CD4-positive, alpha-beta T cell (primary cell): ENCODE results near the gene MLEC. TPM values are rescaled to one million over a fixed set of nuclear protein-coding genes. Genes with fewer than 3 reads are reported as not detected.

Source experiments
- ATAC-seq: fragments of 200-7000 bp; cut with Tn5 transposase; one replicate; pipeline ENCODE4 v1.10.0; 2022; ENCODE audit warnings: mild to moderate bottlenecking; ENCODE audit not compliant: poor library complexity
- CTCF ChIA-PET: fragments of 350-600 bp; sonication (Branson Sonifier 250); formaldehyde crosslinking; loops from one replicate; lab custom pipeline; 2021; ENCODE audit warnings: antibody characterized with exemption, inconsistent platforms; lab: Charles Lee
- POLR2A ChIA-PET: fragments of 350-600 bp; sonication (Branson Sonifier 250); formaldehyde crosslinking; loops from one replicate; lab custom pipeline; 2021; ENCODE audit warnings: antibody characterized with exemption, inconsistent platforms; lab: Charles Lee
- DNase-seq, 14 experiments: peaks; one replicate each; pipeline ENCODE4 v3.0.0-alpha.2; 2013 to 2020; ENCODE audit warnings: mixed read lengths in 2 of 14
- H3K27ac ChIP-seq, 2 donors: one replicate each; pipeline versions ENCODE4 v1.5.1 to v1.7.0; 2013; ENCODE audit warnings: low read length in 2 of 2, low read depth in 1 of 2, mild to moderate bottlenecking in 1 of 2
- H3K27me3 ChIP-seq, 2 experiments: 1 replicate in 1 of 2; 2 replicates in 1 of 2; pipeline versions ENCODE4 v1.6.1 to v1.7.0; 2013; ENCODE audit warnings: low read length in 2 of 2, control low read depth in 1 of 2, mild to moderate bottlenecking in 1 of 2, moderate library complexity in 1 of 2; ENCODE audit not compliant: insufficient read depth in 2 of 2, control insufficient read depth in 1 of 2
- H3K36me3 ChIP-seq: one replicate; pipeline ENCODE4 v1.6.1; 2013; ENCODE audit warnings: low read length, control low read depth; ENCODE audit not compliant: insufficient read depth
- H3K4me1 ChIP-seq: one replicate; pipeline ENCODE4 v1.6.1; 2013; ENCODE audit warnings: low read length, control low read depth; ENCODE audit not compliant: insufficient read depth
- H3K4me3 ChIP-seq: one replicate; pipeline ENCODE4 v1.5.1; 2013; ENCODE audit warnings: mild to moderate bottlenecking, low read length, moderate library complexity
- H3K9me3 ChIP-seq, 2 experiments: 1 replicate in 1 of 2; 2 replicates in 1 of 2; pipeline versions ENCODE4 v1.6.1 to v1.7.0; 2013; ENCODE audit warnings: low read length in 2 of 2, mild to moderate bottlenecking in 2 of 2, control low read depth in 1 of 2, moderate library complexity in 1 of 2; ENCODE audit not compliant: control insufficient read depth in 1 of 2, insufficient read depth in 1 of 2
- H3K27ac Mint-ChIP-seq: one replicate; pipeline ENCODE4 v1.8.0; 2020; ENCODE audit warnings: mixed read lengths
- H3K27me3 Mint-ChIP-seq: one replicate; pipeline ENCODE4 v1.8.0; 2021; ENCODE audit warnings: mixed read lengths
- H3K36me3 Mint-ChIP-seq: one replicate; pipeline ENCODE4 v1.8.0; 2021; ENCODE audit warnings: low read depth, mixed read lengths
- H3K4me1 Mint-ChIP-seq: one replicate; pipeline ENCODE4 v1.8.0; 2021; ENCODE audit warnings: low read depth, mixed read lengths
- H3K4me3 Mint-ChIP-seq: one replicate; pipeline ENCODE4 v1.8.0; 2020; ENCODE audit warnings: mild to moderate bottlenecking, mixed read lengths
- H3K9me3 Mint-ChIP-seq: one replicate; pipeline ENCODE4 v1.8.0; 2020; ENCODE audit warnings: mixed read lengths
- intact Hi-C, 2 experiments: fragments of 100-400 bp; cut with DNase I in 1 of 2; cut with micrococcal nuclease in 1 of 2; formaldehyde crosslinking; loops; one replicate each; pipeline versions ENCODE4 v1.15.1 to v1.9.0; 2023 to 2025; cut with DNase I, micrococcal nuclease
- total RNA-seq, 174 experiments: library from RNA in 2 of 174; stranded (reverse) in 2 of 174; gene quantifications; one replicate each; pipeline ENCODE4 v1.2.3 and lab custom pipeline; 2021 to 2026
- TF ChIP-seq, protein P1 (sequence below): fragments of 200-600 bp; IDR thresholded peaks from one replicate; pipeline ENCODE4 v1.8.0; 2022; ENCODE audit warnings: antibody characterized with exemption, mild to moderate bottlenecking

The MLEC gene
- total RNA-seq, 2 experiments from 2014 or later = 20.7 to 22.1 TPM

DNA sequence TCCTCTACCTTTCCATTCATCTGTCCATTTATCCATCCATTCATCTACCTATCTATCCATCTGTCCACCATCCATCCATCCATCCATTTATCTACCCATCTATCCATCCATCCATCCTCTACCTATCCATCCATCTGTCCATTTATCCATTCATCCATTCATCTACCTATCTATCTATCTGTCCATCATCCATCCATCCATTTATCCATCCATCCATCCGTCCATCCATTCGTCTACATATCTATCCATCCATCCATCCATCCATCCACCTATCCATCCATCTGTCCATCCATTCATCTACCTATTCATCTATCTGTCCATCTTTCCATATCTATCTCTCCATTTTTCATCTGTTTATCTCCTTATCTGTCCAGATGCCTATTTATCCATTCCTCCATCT is 25.5 kb upstream of the MLEC start:
- no peak overlapping the region for H3K4me3 Mint-ChIP-seq
- TF ChIP-seq, protein P1, sequence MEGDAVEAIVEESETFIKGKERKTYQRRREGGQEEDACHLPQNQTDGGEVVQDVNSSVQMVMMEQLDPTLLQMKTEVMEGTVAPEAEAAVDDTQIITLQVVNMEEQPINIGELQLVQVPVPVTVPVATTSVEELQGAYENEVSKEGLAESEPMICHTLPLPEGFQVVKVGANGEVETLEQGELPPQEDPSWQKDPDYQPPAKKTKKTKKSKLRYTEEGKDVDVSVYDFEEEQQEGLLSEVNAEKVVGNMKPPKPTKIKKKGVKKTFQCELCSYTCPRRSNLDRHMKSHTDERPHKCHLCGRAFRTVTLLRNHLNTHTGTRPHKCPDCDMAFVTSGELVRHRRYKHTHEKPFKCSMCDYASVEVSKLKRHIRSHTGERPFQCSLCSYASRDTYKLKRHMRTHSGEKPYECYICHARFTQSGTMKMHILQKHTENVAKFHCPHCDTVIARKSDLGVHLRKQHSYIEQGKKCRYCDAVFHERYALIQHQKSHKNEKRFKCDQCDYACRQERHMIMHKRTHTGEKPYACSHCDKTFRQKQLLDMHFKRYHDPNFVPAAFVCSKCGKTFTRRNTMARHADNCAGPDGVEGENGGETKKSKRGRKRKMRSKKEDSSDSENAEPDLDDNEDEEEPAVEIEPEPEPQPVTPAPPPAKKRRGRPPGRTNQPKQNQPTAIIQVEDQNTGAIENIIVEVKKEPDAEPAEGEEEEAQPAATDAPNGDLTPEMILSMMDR = no peak
- H3K27me3 ChIP-seq = no peaks in the 10 kb centered on the region
- no peaks in the 10 kb centered on the region for H3K36me3 ChIP-seq
- no peak overlapping the region for H3K4me3 ChIP-seq
- intact Hi-C loops = no loop called here
- no peaks in the 10 kb centered on the region for H3K9me3 ChIP-seq
- ATAC-seq (no peak), DNase-seq (no peak)
- H3K36me3 Mint-ChIP-seq = no peaks in the 10 kb centered on the region
- no peaks in the 10 kb centered on the region for H3K4me1 ChIP-seq
- H3K27ac ChIP-seq = no peak overlapping the region
- no peaks in the 10 kb centered on the region for H3K27me3 Mint-ChIP-seq
- no peaks in the 10 kb centered on the region for H3K4me1 Mint-ChIP-seq
- H3K27ac Mint-ChIP-seq = no peak overlapping the region
- CTCF ChIA-PET = no interaction called here
- H3K9me3 Mint-ChIP-seq = no peaks in the 10 kb centered on the region
- POLR2A ChIA-PET = no interaction called here

DNA sequence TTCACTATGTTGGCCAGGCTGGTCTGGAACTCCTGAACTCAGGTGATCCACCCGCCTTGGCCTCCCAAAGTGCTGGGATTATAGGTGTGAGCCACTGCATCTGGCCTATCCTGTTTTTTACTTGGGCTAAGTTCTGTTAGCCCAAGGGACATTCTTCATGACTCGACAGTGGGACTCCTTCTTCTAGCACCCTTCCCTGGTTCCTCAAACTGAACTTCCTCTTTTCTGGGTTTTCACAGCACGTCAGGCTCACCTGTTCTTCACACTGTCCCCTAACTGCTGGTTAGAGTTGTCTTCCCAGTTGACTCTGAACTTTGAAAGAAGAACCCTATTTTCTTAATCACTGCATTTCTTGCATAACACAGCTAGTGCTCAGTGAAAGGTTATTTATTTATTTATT is 24.1 kb upstream of the MLEC start:
- H3K27ac Mint-ChIP-seq = no peak overlapping the region

DNA sequence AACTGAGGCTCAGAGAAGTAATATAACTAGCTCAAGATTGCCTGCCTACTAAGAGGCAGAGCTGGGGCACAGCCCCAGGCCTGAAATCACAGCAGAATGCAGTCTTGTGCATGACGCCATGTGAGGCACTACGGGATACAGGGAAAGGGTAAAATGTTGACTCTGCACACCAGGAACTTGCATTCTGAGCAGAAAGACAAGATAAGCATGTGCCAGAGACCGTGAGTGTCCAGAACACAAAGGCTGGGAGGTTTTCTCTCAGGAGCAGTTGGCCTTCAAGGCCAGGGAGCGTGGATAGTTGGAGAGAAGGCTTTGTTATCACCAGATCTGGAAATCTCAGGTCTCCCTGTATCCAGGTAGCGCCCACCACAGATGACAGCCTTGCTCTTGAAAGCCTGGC is 23.2 kb upstream of the MLEC start:
- CTCF ChIA-PET = no interaction called here
- no peaks in the 10 kb centered on the region for H3K4me1 ChIP-seq
- H3K4me3 Mint-ChIP-seq = no peak overlapping the region
- no peaks in the 10 kb centered on the region for H3K27me3 Mint-ChIP-seq
- no peaks in the 10 kb centered on the region for H3K9me3 ChIP-seq
- intact Hi-C loops = no loop called here
- H3K27me3 ChIP-seq = no peaks in the 10 kb centered on the region
- no peaks in the 10 kb centered on the region for H3K36me3 ChIP-seq
- no peak overlapping the region for H3K4me3 ChIP-seq
- H3K4me1 Mint-ChIP-seq = no peaks in the 10 kb centered on the region
- H3K36me3 Mint-ChIP-seq = no peaks in the 10 kb centered on the region
- TF ChIP-seq, protein P1 = no peak
- no peak overlapping the region for H3K27ac ChIP-seq
- H3K27ac Mint-ChIP-seq = no peak overlapping the region
- ATAC-seq (no peak), DNase-seq (no peak)
- POLR2A ChIA-PET = no interaction called here
- H3K9me3 Mint-ChIP-seq = no peaks in the 10 kb centered on the region

More for the DNA sequence above, 24.1 kb upstream of the MLEC start:
- ChIA-PET CTCF (no interaction called here), POLR2A (no interaction called here)
- no peak overlapping the region for H3K27ac ChIP-seq
- H3K36me3 ChIP-seq = no peaks in the 10 kb centered on the region
- H3K4me1 ChIP-seq = no peaks in the 10 kb centered on the region
- no peaks in the 10 kb centered on the region for H3K36me3 Mint-ChIP-seq
- H3K27me3 Mint-ChIP-seq = no peaks in the 10 kb centered on the region
- H3K27me3 ChIP-seq = no peaks in the 10 kb centered on the region
- H3K4me3 Mint-ChIP-seq = no peak overlapping the region
- DNase-seq = no peak
- intact Hi-C loops = no loop called here
- H3K4me1 Mint-ChIP-seq = no peaks in the 10 kb centered on the region
- no peaks in the 10 kb centered on the region for H3K9me3 Mint-ChIP-seq
- H3K9me3 ChIP-seq = no peaks in the 10 kb centered on the region
- no peak overlapping the region for H3K4me3 ChIP-seq
- TF ChIP-seq, protein P1 = no peak
- no peak for ATAC-seq
